Erythroblast (primary cell): Measurements from ENCODE around the gene FAM167B.

Source experiments
- DNase-seq, 2 experiments: peaks; one replicate each; lab custom pipeline; 2025; lab: John Stamatoyannopoulos, UW
- GATA1 ChIP-seq: IDR thresholded peaks from 2 replicates; pipeline ENCODE4 v1.6.1; 2011; ENCODE audit warnings: low read depth, mild to moderate bottlenecking, control low read depth, low read length, moderate library complexity
- POLR2A ChIP-seq: IDR thresholded peaks from 2 replicates; pipeline ENCODE4 v1.6.1; 2011; ENCODE audit warnings: mild to moderate bottlenecking, low read length

Gene FAM167B

DNA sequence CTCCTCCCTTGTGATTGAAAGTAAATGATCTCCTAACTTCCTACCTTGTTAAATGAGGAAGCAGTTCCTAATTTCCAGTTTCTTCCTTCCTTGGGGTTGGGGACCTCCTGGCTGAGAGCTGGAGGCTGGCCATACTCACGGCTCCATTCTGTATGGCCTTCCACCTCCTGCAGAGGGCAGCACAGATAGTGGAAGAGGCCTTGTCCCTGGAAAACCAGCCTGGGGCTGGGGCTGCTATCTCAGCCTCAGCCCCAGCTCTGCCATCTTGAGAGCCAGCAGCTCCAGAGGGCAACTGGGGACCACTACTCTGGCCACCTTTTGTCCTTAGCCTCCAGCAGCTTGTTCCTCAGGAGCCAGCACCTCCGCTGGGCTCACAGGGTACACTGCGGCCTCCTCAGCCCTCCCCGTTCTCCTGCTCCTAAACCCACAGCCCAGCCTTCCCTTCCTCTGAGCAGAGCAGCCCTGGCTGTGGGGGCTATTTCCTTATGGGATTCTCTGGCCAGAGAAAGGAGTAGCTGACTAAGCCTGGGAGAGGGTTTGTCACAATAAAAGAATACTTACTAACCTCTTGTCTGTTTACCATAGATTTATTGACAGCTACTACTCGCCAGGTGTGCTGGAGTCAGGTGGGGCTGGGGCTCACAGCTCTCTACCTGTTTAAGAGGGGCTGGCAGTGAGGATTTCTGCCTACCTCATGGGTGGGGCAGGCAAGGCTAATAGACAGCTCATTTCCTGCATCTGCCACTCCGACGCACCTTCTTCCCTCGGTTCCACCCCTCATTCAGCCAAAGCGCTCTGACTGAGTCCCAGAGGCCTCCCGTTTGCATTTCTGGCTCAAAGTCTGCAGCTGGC, 31.2 kb upstream of the FAM167B start:
- TF ChIP-seq GATA1, result no peak
- peak; percentile 62 to 73 for DNase-seq

DNA sequence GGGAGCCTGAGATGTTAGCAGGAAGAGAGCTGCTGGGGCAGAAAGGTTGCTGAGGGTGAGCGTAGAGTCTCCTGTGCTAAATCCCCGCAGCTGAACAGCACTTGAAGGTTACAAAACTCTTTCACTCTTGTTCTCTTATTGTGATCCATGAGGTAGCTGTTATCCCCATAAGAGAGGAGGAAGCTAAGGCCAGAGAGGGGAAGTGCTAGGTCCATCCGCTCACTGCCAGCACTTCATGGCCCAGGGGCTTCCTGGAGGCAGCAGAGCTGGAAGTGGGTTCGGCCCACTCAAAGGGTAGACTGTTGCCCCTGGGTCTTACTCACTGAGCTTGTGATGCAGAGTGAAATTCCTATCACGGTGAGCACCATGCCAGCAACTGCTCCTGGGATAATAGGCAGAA, 30.5 kb upstream of the FAM167B start:
- TF ChIP-seq POLR2A (no peak), GATA1 (no peak)

DNA sequence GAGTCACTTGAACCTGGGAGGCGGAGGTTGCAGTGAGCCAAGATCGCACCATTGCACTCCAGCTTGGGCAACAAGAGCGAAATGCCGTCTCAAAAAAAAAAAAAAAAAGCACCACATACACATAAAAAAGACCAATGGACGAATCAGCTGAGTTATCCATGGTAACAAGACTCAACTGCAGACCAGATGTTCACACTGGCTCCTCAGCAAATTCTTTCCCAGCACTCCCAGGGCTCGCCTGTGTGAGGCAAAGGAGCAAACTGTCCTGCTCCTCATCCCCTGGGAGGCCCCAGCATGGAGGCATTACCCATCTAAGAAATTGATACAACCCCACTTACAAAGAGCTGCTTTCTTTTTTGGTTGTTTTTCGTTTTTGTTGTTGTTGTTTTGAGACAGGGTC, 28.0 kb upstream of the FAM167B start:
- TF ChIP-seq GATA1, result no peak
- TF ChIP-seq POLR2A, result no peak
- DNase-seq, result no peak

More for the DNA sequence above, 30.5 kb upstream of the FAM167B start:
- DNase-seq, result no peak

DNA sequence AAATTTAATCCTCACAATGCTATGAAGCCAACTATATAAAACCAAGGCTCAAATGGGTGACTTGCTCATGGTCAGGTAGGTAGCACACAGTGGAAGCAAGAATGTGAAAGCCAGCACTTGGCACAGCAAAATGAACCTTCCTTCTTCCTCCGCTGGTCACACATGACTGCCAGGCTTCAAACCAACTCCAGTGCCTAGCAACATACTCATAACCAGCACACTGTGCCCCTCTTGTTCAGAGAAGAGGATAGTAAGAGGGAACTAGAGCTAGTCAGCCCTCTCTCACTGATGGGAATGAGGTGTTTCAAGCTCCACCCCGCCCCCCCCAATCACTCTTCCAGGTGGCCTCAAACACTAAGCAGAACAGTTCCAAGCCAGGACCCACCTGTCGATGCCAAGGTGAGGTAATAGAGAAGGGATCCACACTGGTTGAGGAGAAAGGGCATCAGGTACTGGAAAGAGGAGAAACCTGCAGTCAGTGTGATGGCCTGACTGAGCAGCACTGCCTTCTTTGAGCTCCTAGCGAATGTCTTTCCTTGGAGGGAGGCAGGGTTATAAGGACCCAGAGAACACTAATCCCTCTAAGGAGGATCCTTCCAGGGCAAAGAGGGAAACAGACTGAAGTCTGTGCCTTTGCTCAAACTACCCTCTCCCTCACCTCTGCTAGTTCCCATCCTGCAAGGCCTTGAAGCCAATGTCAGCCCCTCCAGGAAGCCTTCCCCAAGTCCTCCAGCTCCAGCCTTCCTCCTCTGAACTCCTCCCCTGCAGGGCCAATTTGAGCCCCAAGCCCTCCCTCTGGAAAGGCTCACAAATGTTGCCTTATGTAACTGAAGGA, 26.1 kb upstream of the FAM167B start:
- no peak for DNase-seq
- TF ChIP-seq POLR2A (no peak), GATA1 (no peak)

DNA sequence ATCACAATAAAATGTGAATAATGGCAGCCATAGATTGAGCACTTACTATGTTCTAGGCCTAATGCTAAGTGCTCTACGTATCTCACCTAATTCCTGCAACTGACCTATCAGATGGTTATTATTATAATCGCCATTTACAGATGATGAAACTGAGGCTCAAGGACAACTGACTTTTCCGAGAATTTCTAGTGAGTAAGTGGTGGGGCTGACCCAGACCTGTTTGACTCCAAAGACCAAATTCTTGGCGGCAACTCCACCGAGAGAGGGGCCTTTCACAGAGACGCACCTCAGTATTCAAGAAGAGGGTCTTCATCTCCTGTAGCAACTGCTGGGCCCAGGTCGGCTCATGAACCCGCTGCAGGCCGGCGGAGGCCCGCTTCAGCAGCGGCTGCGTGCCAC, 25.4 kb upstream of the FAM167B start:
- no peak for TF ChIP-seq GATA1
- TF ChIP-seq POLR2A, result no peak
- no peak for DNase-seq

DNA sequence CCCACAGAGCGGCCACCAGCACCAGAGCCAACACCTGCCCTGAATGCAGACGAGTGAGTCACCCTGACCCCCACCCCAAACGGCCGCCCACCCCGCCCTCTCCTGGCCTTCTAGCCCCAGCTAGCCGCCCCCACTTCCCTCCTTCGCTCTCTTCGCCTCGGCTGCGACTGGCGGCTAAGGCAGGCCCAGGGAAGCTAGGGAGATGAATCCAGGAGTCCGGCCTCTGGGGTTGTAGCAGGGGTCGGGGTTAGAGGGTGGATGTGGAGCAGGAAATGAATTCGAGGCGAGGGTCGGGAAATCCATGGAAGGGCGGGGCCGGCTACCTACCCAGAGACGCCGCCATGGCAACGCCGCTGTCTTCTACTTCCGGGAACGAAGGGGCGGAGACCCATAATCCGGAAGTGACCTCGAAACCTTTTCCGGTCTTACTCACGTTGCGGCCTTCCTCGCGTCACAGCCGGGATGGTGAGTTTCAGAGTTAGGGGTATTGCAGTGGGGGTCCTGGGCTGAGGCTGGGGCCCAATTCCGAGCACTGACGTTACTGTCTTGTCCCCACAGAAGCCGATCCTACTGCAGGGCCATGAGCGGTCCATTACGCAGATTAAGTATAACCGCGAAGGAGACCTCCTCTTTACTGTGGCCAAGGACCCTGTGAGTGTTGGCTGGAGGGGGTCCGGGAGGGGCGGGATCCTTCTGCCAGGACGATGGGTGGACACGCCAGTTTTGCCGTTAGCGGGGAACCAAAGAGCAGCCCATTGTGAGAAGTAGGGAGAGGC, 24.9 kb upstream of the FAM167B start, which contains the start of the genes EIF3I and TMEM234:
EIF3I (plus strand) TSS at position 428 of the 776 bp plus-strand sequence; CDS start at position 463, 35 bp downstream.
TMEM234 (minus strand) TSS at position 374 of the 776 bp plus-strand sequence; CDS start at position 343, 31 bp downstream.
- TF ChIP-seq POLR2A (peak; percentile 90), GATA1 (no peak)
- DNase-seq, result peak; percentile 93 to 95

DNA sequence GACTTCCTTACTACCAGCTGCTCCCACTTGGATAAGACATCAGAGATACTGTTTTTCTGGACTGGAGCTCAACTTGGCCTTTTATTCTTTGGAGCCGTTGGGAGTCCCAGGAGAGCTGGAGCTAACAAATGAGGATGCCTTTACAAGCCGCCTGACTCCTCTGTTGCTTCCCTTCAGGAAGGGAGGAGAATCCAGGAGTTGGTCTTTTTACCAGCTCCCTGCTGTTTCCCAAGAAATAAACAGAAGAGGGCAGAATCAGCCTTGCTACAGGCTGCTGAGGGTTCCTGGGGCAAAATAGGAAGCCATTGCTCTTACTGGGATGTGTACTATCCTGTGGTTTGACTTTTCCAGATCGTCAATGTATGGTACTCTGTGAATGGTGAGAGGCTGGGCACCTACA, 23.3 kb upstream of the FAM167B start:
- no peak for TF ChIP-seq POLR2A
- TF ChIP-seq GATA1, result no peak
- no peak for DNase-seq

DNA sequence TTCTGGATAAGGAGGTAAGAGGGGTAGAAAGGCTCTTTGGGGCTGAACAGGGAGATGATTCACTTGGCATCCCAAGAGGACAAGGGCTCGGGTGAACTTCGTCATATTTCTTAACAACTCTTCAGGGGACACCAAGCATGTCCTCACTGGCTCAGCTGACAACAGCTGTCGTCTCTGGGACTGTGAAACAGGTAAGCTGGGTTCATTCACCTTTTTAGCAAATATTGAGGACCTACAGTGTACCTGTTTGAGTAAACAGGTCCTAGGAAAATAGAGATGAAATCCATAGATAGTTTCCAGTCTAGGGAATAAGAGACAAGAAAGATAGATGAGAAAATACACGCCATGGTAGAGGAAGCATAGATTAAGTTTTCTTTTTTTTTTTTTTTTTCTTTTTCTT, 22.7 kb upstream of the FAM167B start:
- TF ChIP-seq GATA1 (no peak), POLR2A (no peak)
- no peak for DNase-seq

DNA sequence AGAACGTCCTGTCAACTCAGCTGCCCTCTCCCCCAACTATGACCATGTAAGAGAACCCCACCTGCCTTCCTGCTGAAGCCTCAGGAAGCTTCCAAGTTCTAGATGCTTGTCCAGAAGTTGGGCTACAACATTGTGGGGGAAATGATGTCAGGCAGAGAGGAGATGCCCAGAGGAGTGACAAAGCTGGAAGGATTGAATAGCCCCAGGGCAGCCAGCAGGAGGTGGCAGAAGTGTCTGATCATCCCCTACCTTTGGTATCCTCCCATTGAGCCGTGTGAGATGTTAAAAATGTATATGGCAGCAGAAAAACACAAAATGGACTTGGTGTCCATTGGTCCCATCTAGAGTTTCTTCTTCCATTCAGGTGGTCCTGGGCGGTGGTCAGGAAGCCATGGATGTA, 18.3 kb upstream of the FAM167B start:
- no peak for TF ChIP-seq POLR2A
- TF ChIP-seq GATA1, result no peak
- DNase-seq, result no peak

DNA sequence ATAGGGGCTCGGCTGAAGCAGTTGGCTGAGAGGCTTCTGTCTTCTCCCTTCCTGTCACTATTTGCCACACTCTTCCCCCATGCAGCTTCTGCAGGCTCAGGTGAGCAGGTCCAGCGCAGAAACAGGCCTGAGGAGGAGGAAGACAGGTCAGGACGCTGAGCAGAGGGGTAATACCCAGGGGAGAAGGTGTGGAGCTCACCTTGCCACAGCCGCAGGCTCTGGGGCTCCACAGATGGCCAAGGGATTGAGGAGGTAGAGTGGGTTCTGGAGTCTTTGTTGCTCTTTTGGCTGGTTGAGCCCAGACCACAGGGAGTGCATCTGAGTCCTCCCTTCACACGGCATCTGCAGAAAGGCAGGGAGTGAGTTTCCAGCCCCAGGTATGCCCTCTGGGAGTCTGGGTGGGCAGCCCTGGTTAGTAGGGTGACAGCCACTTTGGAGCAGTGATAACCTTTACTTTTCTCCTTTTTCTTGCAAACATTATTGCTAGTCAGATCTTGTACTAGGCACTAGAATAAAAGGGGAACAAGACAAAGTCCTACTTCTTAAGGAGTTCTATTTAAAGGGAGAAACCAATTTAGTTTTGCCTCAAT, 15.1 kb upstream of the FAM167B start:
- TF ChIP-seq POLR2A, result peak; percentile 31
- no peak for TF ChIP-seq GATA1
- no peak for DNase-seq

DNA sequence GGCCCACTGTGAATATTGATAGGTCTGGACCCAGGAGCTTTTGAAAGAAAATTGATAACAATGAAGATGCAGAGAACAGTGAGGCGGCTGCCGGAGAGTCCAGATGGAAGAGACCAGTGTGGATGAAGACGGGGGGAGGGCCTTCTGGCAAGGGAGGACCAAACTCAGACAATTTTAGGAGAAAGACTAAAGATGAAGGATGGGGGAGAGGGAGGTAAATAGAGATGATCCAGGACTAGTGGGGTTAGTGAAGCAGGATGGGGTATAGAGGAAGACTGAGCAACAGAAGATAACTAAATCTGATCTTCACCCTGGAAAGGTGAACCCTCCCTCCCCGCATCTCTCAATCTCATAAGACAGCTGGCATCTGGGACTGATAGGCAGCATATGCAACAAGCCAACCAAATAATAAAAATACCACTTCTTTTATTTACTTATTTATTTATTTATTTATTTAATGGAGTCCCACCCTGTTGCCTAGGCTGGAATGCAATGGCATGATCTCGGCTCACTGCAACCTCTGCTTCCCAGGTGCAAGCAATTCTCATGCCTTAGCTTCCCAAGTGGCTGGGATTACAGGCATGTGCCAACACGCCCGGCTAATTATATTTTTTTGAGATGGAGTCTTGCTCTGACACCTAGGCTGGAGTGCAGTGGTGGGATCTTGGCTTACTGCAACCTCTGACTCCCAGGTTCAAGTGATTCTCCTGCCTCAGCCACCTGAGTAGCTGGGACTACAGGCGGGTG, 14.3 kb upstream of the FAM167B start:
- DNase-seq, result no peak
- TF ChIP-seq POLR2A (no peak), GATA1 (no peak)

DNA sequence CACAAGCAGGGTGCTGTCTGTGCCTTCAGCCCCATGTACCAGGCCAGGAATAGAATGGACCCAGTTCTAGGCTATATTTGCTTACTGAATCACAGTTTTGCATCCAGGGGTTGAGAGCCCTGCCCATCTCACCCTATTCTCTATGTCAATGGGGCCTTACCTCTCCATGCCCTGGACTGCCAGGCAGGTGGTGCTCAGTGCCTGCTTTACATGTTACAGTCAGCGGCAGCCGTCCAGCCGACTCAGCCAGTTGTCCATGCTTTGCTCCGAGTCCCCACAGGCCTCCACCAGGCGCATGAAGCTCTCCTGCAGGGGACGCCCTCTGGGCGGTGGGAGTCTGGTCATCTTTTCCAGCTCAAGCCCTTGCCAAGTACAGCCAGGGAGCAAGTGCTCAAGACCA, 12.2 kb upstream of the FAM167B start:
- TF ChIP-seq GATA1 (no peak), POLR2A (no peak)
- no peak for DNase-seq

DNA sequence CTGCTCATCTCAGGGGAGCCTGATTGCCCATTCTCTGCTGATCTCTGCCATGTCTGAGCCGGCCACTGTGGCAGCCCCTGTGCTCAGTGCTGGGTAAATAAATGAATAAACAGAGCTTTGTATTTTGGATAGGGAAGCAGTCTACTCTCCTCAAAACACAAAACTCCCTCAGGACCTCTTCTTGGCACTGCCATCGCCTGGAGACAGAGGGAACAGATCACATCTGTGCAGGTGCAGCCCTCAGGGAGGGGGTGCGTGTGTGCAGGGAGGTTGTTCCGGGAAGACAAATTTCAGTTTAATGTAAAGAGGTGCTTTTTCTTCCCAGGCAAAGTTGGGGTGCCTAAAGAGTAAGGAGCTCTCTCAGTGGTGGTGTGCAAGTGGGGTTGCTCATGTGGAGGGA, 7.7 kb upstream of the FAM167B start:
- TF ChIP-seq POLR2A, result no peak
- no peak for TF ChIP-seq GATA1
- DNase-seq, result no peak
